Common myeloid progenitor, CD34-positive (primary cell): Measurements from ENCODE around the gene CRIM1.

ENCODE experiments used
- CTCF ChIA-PET: fragments of 350-600 bp; sonication (Branson Sonifier 250); formaldehyde crosslinking; loops from one replicate; lab custom pipeline; 2021; ENCODE audit warnings: antibody characterized with exemption; lab: Charles Lee
- POLR2A ChIA-PET: fragments of 350-600 bp; sonication (Branson Sonifier 250); formaldehyde crosslinking; loops from one replicate; lab custom pipeline; 2021; ENCODE audit warnings: antibody characterized with exemption; lab: Charles Lee
- DNase-seq, 3 donors: peaks; one replicate each; pipeline versions ENCODE4 v3.0.0 to v3.0.0-alpha.2; 2013
- H3K27ac ChIP-seq, 2 experiments: 1 replicate in 1 of 2; 2 replicates in 1 of 2; pipeline ENCODE4 v1.7.0; 2013; ENCODE audit warnings: inconsistent platforms in 2 of 2, low read length in 2 of 2, mild to moderate bottlenecking in 2 of 2, low read depth in 1 of 2, moderate library complexity in 1 of 2; ENCODE audit not compliant: severe bottlenecking in 2 of 2, insufficient read depth in 1 of 2, poor library complexity in 1 of 2
- H3K27me3 ChIP-seq, 5 experiments: replicated peaks in 2 of 5; 1 replicate in 3 of 5; 2 replicates in 2 of 5; pipeline versions ENCODE4 v1.6.1 to v1.7.0; 2013; ENCODE audit warnings: low read length in 4 of 5, mild to moderate bottlenecking in 2 of 5, moderate library complexity in 2 of 5, inconsistent platforms in 1 of 5; ENCODE audit not compliant: insufficient read depth in 5 of 5, control insufficient read depth in 4 of 5
- H3K36me3 ChIP-seq, 4 experiments: 1 replicate in 2 of 4; 2 replicates in 2 of 4; pipeline versions ENCODE4 v1.6.1 to v1.7.0; 2013; ENCODE audit warnings: low read length in 3 of 4, control low read depth in 1 of 4, mild to moderate bottlenecking in 1 of 4; ENCODE audit not compliant: control insufficient read depth in 4 of 4, insufficient read depth in 4 of 4
- H3K4me1 ChIP-seq, 4 experiments: 1 replicate in 3 of 4; 2 replicates in 1 of 4; pipeline versions ENCODE4 v1.6.1 to v1.7.1; 2013; ENCODE audit warnings: low read length in 3 of 4, mild to moderate bottlenecking in 3 of 4, control low read depth in 1 of 4, inconsistent platforms in 1 of 4, moderate library complexity in 1 of 4; ENCODE audit not compliant: control insufficient read depth in 4 of 4, insufficient read depth in 4 of 4; ENCODE audit errors: control extremely low read depth in 1 of 4
- H3K4me3 ChIP-seq, 7 experiments: 1 replicate in 4 of 7; 2 replicates in 3 of 7; pipeline versions ENCODE4 v1.5.1 to v1.7.0; 2013; ENCODE audit warnings: mild to moderate bottlenecking in 7 of 7, low read length in 6 of 7, moderate library complexity in 6 of 7, inconsistent platforms in 2 of 7, low read depth in 2 of 7, control low read depth in 1 of 7; ENCODE audit not compliant: insufficient read depth in 4 of 7, control insufficient read depth in 1 of 7; ENCODE audit errors: extremely low read depth in 1 of 7
- H3K9me3 ChIP-seq, 5 experiments: 1 replicate in 4 of 5; 2 replicates in 1 of 5; pipeline versions ENCODE4 v1.6.1 to v1.7.1; 2013; ENCODE audit warnings: low read length in 4 of 5, mild to moderate bottlenecking in 2 of 5, inconsistent platforms in 1 of 5, low read depth in 1 of 5, moderate library complexity in 1 of 5; ENCODE audit not compliant: control insufficient read depth in 4 of 5, insufficient read depth in 2 of 5; ENCODE audit errors: control extremely low read depth in 1 of 5
- WGBS: methylation state at CpG from one replicate; pipeline ENCODE4 v1.1.5; 2013; ENCODE audit not compliant: insufficient coverage; 5-methylcytosine and 5-hydroxymethylcytosine counted together

The CRIM1 gene

DNA sequence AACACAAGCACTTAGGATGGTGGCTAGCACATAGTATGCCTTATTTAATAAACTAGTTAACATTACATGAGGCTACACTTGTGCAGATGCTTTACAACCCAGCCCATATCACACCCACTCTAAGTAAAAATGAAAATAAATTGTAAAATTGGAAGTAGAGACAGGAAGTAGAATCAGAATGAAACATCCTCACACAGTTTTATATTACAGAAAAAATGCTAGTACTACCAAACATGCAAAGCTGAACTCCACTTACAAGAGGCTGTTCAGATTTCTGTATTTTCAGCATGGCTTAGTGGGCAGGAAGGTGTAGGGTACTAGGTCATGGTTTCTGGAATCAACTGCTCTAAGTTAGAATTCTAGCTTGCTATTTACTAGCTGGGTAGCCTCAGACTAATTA lies 18.2 kb upstream of the CRIM1 start:
- Histone ChIP-seq H3K27ac (no peak overlapping the region), H3K4me1 (no peaks in the 10 kb centered on the region), H3K4me3 (no peak overlapping the region), H3K36me3 (no peaks in the 10 kb centered on the region), H3K9me3 (no peaks in the 10 kb centered on the region), H3K27me3 (no peaks in the 10 kb centered on the region)
- DNase-seq, result no peak
- ChIA-PET POLR2A (no interaction called here), CTCF (interaction anchor here (0.9 kb wide), 1 partner anchor 13 kb away, joined by 3 read pairs; no protein-coding TSS in a partner anchor)

DNA sequence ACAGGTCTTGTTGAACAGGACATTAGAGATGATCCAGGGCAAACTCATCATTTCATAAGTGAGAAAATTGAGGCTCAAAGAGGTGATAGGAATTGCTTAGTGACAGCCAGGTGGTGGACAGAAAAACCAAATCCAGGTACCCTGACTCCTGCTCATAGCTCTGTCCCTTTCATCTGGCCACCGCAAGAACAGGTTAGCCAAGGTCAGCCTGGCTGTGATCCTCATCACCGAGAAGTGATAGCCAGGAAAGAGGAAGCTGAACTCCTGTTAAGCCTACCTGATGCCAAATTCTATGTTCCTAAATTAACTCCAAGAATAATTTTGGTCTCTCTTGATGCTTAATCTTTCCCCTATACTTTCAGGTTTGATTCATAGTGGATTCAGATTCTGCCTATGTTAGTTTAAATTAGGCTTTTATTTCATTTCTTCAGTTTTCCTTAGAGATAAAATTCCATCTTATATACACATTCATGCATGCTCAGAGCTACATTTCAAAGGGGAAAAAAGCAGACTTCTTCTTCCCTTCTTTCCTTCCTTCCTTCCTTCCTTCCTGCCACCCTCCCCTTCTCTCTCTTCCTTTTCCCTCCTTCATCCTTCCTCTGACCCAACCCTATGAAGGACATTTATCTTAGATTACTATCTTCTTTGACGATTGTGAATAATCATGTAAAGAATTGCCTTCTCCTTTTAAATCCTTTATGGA lies 17.3 kb upstream of the CRIM1 start:
- H3K9me3 ChIP-seq, result no peaks in the 10 kb centered on the region
- H3K27ac ChIP-seq, result no peak overlapping the region
- POLR2A ChIA-PET, result no interaction called here
- H3K4me1 ChIP-seq, result no peaks in the 10 kb centered on the region
- no peak for DNase-seq
- 100% methylated on average over 1 of the region's 3 CpGs for WGBS
- H3K36me3 ChIP-seq, result no peaks in the 10 kb centered on the region
- no peaks in the 10 kb centered on the region for H3K27me3 ChIP-seq
- H3K4me3 ChIP-seq, result no peak overlapping the region
- CTCF ChIA-PET, result interaction anchor here (0.9 kb wide), 1 partner anchor 12 kb away, joined by 3 read pairs; no protein-coding TSS in a partner anchor

DNA sequence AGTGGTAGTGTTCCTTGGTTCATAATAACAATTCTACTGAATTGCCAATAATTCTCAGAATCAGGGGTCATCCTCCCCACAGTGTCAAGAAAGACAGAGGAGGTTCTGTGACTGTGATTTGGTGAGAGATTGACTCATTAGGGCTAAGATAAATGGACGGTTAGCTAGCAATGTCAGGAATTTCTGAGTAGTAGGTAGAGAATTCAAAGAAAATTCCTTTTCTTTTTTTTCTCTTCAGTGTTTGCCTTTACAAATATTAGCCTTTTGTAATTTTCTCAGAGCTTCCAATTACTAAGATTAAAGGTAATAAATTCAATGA lies 16.8 kb upstream of the CRIM1 start:
- no peaks in the 10 kb centered on the region for H3K4me1 ChIP-seq
- no CpG with 5 or more reads among the region's 1 CpG for WGBS
- no peaks in the 10 kb centered on the region for H3K36me3 ChIP-seq
- POLR2A ChIA-PET, result no interaction called here
- no peak overlapping the region for H3K4me3 ChIP-seq
- CTCF ChIA-PET, result no interaction called here
- H3K9me3 ChIP-seq, result no peaks in the 10 kb centered on the region
- no peaks in the 10 kb centered on the region for H3K27me3 ChIP-seq
- no peak overlapping the region for H3K27ac ChIP-seq
- DNase-seq, result no peak

DNA sequence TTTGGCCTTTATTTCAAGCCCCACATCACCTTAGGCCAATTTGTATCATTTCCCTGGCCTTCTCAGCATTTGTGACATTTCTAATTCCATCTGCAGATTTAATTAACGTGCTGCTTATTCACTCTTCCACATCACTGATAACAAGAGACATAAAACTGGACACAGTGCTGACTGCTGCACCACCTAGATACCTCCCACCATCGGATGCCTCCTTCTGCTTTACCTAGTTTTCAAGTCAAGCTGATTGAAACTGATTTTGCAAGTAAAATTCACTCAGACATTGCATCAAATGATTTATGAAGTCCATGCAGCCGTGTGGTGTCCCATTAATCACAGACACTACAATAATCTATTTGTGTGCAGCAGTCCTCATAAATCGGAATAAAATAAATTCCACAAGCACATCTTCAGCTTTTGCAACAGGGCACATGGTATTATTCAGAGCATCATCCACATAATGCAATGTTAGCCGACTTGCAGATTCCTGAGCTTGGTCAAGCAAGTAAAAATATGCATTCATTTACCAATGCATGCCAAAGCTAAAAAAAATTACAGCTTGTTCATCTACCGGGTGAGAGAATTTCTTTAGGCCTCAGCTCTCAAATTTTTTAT lies 15.9 kb upstream of the CRIM1 start:
- ChIA-PET CTCF (interaction anchor here (1.1 kb wide), 1 partner anchor 13 kb away, joined by 3 read pairs; no protein-coding TSS in a partner anchor), POLR2A (no interaction called here)
- Histone ChIP-seq H3K27ac (no peak overlapping the region), H3K9me3 (no peaks in the 10 kb centered on the region), H3K36me3 (no peaks in the 10 kb centered on the region), H3K4me3 (no peak overlapping the region), H3K4me1 (no peaks in the 10 kb centered on the region), H3K27me3 (no peaks in the 10 kb centered on the region)
- WGBS, result 97% methylated on average over 5 of the region's 6 CpGs
- no peak for DNase-seq

DNA sequence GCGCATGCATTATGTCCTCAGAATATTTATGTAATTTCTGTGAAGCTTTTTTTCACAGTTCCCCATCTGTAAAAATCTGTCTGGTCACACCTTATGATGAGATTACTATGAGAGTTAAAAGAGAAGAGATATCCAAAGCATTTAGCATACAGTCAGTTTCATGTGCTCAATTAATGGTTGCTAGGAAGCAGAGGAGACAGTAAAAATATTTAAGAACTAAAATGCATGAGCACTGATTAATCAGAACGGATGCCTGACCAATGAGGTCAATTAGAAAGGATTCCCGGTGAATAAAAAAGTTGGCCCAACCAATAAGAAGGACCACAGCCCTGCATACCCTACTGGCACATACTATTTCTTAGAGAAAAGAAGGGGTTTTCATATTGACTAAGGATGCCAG lies 12.0 kb upstream of the CRIM1 start:
- Histone ChIP-seq H3K36me3 (no peaks in the 10 kb centered on the region), H3K4me3 (no peak overlapping the region), H3K9me3 (no peaks in the 10 kb centered on the region), H3K4me1 (no peaks in the 10 kb centered on the region), H3K27me3 (no peaks in the 10 kb centered on the region), H3K27ac (no peak overlapping the region)
- WGBS, result 100% methylated on average over 2 of the region's 3 CpGs
- POLR2A ChIA-PET, result no interaction called here
- CTCF ChIA-PET, result interaction anchor here (1.4 kb wide), 1 partner anchor 9 kb away, joined by 5 read pairs; no protein-coding TSS in a partner anchor
- no peak for DNase-seq

DNA sequence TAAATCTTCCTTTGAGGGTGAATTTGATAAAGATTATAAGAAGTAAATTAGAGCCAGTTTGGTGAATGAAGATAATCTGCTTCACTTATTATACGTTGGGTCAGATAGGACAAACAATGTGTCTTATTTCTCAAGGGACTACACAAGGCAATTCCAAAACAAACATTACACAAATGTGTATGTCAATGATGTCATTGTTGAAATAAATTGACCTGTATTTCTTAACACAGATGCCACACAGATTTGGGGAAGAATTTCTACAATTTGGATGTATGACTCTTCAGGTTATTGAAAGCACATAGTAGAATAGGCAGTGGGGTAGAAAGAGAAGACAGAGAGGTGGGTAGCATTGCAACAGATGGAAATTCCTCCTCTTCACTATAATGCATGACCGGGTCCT lies 6.9 kb upstream of the CRIM1 start:
- WGBS, result no CpG with 5 or more reads among the region's 2 CpGs
- no peaks in the 10 kb centered on the region for H3K36me3 ChIP-seq
- no peaks in the 10 kb centered on the region for H3K9me3 ChIP-seq
- H3K27me3 ChIP-seq, result no peaks in the 10 kb centered on the region
- no peak for DNase-seq
- POLR2A ChIA-PET, result no interaction called here
- H3K4me3 ChIP-seq, result no peak overlapping the region
- peaks cover 3 to 9% (median 7%) of the 10 kb centered on the region in 4 experiments for H3K4me1 ChIP-seq
- no peak overlapping the region for H3K27ac ChIP-seq
- CTCF ChIA-PET, result interaction anchor here (1.2 to 1.6 kb wide), 2 partner anchors 155 to 315 kb away, joined by 3 to 6 read pairs; no protein-coding TSS in a partner anchor

DNA sequence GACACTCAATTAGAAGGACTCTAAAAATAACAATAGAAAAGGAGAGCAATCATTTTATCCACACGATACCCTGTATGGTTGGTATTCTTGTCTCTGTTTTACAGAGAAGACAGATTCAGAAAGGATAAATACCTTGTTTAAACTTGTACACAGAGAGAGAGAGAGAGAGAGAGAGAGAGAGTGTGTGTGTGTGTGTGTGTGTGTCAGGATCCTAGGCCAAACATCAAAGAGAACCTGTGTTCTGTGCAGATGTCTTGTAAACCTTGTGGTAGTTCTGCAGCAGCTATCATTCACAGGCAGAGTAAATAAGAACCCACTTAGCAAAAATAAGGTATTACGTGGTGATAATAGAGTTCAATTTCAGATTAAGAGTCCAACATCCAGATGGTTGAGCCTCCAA lies 4.3 kb upstream of the CRIM1 start:
- Histone ChIP-seq H3K36me3 (no peaks in the 10 kb centered on the region), H3K9me3 (no peaks in the 10 kb centered on the region), H3K27ac (no peak overlapping the region), H3K4me3 (no peak overlapping the region), H3K27me3 (peaks cover 0 to 5% (median 0%) of the 10 kb centered on the region in 5 experiments), H3K4me1 (peaks cover 5 to 15% (median 11%) of the 10 kb centered on the region in 4 experiments)
- WGBS, result 100% methylated on average over 1 of the region's 2 CpGs
- DNase-seq, result no peak
- ChIA-PET CTCF (interaction anchor here (0.7 to 2.7 kb wide), 8 partner anchors 14 to 434 kb away, joined by 3 to 7 read pairs (median 4); no protein-coding TSS in a partner anchor), POLR2A (no interaction called here)
